ENCODE measurements around the gene RHOT2.

DNA sequence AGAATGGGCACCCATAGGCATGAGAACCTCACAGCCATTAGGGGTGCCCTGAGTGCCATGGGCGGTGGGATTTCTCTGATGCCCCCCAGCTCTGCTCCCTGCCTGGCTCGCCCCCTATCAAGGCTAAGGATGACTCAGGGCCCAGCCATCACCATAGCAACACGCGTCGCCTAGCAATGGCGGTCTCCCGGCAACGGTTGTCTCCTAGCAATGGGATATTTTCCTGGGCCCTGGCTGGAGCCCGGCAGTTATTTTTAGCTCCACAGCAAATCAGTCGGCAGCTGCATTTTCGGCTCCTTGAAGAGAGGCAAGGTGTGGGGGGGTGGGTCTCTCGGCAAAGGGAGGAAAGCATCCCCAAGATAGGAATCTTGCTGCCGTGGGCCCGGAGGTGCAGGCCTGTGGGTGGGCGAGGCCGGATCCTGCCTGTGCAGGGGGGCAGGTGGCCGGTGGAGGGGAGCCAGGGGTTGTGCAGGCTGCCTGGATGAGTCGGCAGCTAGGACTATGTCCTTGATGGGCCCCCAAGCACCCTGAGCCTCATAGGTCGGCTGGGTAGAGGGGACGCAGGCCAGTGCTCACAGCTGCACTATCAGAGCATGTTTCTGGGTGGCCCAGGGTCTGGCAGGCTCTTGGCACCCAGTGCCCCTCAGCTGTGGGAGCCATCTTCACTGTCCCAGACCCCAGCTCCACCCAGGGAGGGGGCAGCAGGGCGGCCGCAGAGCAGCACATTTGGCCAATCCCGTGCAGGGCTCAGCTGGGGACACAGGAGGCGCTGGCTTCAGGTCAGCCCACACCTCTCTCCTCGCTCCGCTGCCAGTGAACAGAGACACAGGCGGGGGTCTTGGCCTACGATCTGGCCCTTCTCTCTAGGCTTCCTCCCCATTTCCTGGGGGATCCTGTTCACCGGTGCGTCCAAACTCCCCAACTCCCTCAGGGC, 41.9 kb downstream of the RHOT2 start:
- TF ChIP-seq, protein P1, sequence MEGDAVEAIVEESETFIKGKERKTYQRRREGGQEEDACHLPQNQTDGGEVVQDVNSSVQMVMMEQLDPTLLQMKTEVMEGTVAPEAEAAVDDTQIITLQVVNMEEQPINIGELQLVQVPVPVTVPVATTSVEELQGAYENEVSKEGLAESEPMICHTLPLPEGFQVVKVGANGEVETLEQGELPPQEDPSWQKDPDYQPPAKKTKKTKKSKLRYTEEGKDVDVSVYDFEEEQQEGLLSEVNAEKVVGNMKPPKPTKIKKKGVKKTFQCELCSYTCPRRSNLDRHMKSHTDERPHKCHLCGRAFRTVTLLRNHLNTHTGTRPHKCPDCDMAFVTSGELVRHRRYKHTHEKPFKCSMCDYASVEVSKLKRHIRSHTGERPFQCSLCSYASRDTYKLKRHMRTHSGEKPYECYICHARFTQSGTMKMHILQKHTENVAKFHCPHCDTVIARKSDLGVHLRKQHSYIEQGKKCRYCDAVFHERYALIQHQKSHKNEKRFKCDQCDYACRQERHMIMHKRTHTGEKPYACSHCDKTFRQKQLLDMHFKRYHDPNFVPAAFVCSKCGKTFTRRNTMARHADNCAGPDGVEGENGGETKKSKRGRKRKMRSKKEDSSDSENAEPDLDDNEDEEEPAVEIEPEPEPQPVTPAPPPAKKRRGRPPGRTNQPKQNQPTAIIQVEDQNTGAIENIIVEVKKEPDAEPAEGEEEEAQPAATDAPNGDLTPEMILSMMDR (IDR thresholded peaks at IDR 0.05): no peak
- TF ChIP-seq POLR2A (IDR thresholded peaks at IDR 0.05): no peak

All from adrenal gland (tissue), 5 donors.